ENCODE measurements around the gene NIT2.

- TF ChIP-seq NFIC (IDR thresholded peaks at IDR 0.05) (no peak), EZH2 (IDR thresholded peaks at IDR 0.05; ENCODE audit: borderline replicate concordance, low read depth, low read length) (no peak), ATF7 (IDR thresholded peaks at IDR 0.05) (no peak), ZNF263 (CRISPR knock-in tag; IDR thresholded peaks at IDR 0.05; ENCODE audit: borderline replicate concordance) (no peak), FOS (IDR thresholded peaks at IDR 0.05; ENCODE audit: extremely low read depth, insufficient read length) (no peak), EGR1 (conservative IDR thresholded peaks at IDR 0.05) (no peak), NFE2L1 (tag; IDR thresholded peaks at IDR 0.05; ENCODE audit: borderline replicate concordance, low read depth) (no peak), EP300 (IDR thresholded peaks at IDR 0.05; ENCODE audit: low read length) (no peak), NELFE (IDR thresholded peaks at IDR 0.05; ENCODE audit: insufficient read depth, insufficient read length) (no peak), CREM (IDR thresholded peaks at IDR 0.05; ENCODE audit: low read depth) (no peak), BCL6 (CRISPR knock-in tag; IDR thresholded peaks at IDR 0.05) (no peak)
- TF ChIP-seq, protein P1, sequence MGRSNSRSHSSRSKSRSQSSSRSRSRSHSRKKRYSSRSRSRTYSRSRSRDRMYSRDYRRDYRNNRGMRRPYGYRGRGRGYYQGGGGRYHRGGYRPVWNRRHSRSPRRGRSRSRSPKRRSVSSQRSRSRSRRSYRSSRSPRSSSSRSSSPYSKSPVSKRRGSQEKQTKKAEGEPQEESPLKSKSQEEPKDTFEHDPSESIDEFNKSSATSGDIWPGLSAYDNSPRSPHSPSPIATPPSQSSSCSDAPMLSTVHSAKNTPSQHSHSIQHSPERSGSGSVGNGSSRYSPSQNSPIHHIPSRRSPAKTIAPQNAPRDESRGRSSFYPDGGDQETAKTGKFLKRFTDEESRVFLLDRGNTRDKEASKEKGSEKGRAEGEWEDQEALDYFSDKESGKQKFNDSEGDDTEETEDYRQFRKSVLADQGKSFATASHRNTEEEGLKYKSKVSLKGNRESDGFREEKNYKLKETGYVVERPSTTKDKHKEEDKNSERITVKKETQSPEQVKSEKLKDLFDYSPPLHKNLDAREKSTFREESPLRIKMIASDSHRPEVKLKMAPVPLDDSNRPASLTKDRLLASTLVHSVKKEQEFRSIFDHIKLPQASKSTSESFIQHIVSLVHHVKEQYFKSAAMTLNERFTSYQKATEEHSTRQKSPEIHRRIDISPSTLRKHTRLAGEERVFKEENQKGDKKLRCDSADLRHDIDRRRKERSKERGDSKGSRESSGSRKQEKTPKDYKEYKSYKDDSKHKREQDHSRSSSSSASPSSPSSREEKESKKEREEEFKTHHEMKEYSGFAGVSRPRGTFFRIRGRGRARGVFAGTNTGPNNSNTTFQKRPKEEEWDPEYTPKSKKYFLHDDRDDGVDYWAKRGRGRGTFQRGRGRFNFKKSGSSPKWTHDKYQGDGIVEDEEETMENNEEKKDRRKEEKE (IDR thresholded peaks at IDR 0.05; ENCODE audit: borderline replicate concordance in 1 of 2, control insufficient read depth in 1 of 2, low read depth in 2 of 2, low read length in 1 of 2) = no peak
- TF ChIP-seq, protein P2, sequence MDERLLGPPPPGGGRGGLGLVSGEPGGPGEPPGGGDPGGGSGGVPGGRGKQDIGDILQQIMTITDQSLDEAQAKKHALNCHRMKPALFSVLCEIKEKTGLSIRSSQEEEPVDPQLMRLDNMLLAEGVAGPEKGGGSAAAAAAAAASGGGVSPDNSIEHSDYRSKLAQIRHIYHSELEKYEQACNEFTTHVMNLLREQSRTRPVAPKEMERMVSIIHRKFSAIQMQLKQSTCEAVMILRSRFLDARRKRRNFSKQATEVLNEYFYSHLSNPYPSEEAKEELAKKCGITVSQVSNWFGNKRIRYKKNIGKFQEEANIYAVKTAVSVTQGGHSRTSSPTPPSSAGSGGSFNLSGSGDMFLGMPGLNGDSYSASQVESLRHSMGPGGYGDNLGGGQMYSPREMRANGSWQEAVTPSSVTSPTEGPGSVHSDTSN (CRISPR knock-in tag; IDR thresholded peaks at IDR 0.05; ENCODE audit: low read depth) = no peak
- TF ChIP-seq, protein P2 (tag; conservative IDR thresholded peaks at IDR 0.05; ENCODE audit: low read depth) = no peak
- TF ChIP-seq, protein P3, sequence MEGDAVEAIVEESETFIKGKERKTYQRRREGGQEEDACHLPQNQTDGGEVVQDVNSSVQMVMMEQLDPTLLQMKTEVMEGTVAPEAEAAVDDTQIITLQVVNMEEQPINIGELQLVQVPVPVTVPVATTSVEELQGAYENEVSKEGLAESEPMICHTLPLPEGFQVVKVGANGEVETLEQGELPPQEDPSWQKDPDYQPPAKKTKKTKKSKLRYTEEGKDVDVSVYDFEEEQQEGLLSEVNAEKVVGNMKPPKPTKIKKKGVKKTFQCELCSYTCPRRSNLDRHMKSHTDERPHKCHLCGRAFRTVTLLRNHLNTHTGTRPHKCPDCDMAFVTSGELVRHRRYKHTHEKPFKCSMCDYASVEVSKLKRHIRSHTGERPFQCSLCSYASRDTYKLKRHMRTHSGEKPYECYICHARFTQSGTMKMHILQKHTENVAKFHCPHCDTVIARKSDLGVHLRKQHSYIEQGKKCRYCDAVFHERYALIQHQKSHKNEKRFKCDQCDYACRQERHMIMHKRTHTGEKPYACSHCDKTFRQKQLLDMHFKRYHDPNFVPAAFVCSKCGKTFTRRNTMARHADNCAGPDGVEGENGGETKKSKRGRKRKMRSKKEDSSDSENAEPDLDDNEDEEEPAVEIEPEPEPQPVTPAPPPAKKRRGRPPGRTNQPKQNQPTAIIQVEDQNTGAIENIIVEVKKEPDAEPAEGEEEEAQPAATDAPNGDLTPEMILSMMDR (IDR thresholded peaks at IDR 0.05 in 2 of 3, conservative IDR thresholded peaks at IDR 0.05 in 1 of 3; ENCODE audit: insufficient read depth in 2 of 3, low read depth in 1 of 3, low read length in 3 of 3) = no peak
These were observed 36.8 kb upstream of the NIT2 start for GRCh38 chr3:100297784-100298183.
